WTC11 (cell line): ENCODE measurements around the gene BTD. TPM values are rescaled to one million over a fixed set of nuclear protein-coding genes. Genes with fewer than 3 reads are reported as not detected.

Experiments
- ATAC-seq: fragments of 200-7000 bp; cut with Tn5 transposase; 2 replicates; pipeline ENCODE4 v1.10.0; 2021; ENCODE audit warnings: mild to moderate bottlenecking, moderate library complexity
- CTCF ChIA-PET: fragments of 300-600 bp; sonication (Branson Sonifier 250); formaldehyde crosslinking; loops from one replicate; lab custom pipeline; 2021; ENCODE audit warnings: antibody characterized with exemption; lab: Charles Lee
- POLR2A ChIA-PET: fragments of 350-600 bp; sonication (Branson Sonifier 250); formaldehyde crosslinking; loops from one replicate; lab custom pipeline; 2021; ENCODE audit warnings: antibody characterized with exemption; lab: Charles Lee
- DNase-seq: peaks from one replicate; pipeline ENCODE4 v3.0.0; 2021; ENCODE audit warnings: low spot score
- H3K27ac Mint-ChIP-seq: 2 replicates; pipeline ENCODE4 v1.8.0; 2021; ENCODE audit warnings: mixed read lengths
- H3K27me3 Mint-ChIP-seq: 2 replicates; pipeline ENCODE4 v1.8.0; 2021; ENCODE audit warnings: low read depth, mild to moderate bottlenecking, moderate library complexity, mixed read lengths
- H3K36me3 Mint-ChIP-seq: 2 replicates; pipeline ENCODE4 v1.8.0; 2021; ENCODE audit warnings: mixed read lengths
- H3K4me1 Mint-ChIP-seq: 2 replicates; pipeline ENCODE4 v1.8.0; 2022; ENCODE audit warnings: mixed read lengths
- H3K4me3 Mint-ChIP-seq: 2 replicates; pipeline ENCODE4 v1.8.0; 2021; ENCODE audit warnings: mild to moderate bottlenecking, moderate library complexity, mixed read lengths
- H3K9me3 Mint-ChIP-seq: 2 replicates; pipeline ENCODE4 v1.8.0; 2021; ENCODE audit warnings: mixed read lengths
- AFF4 ChIP-seq: sonication (generic); formaldehyde crosslinking; IDR thresholded peaks from 2 replicates; pipeline ENCODE4 v1.8.1; 2023; ENCODE audit warnings: mild to moderate bottlenecking, missing genetic modification reagents, borderline replicate concordance
- ARID4B ChIP-seq: sonication (generic); formaldehyde crosslinking; IDR thresholded peaks from 2 replicates; pipeline ENCODE4 v1.8.0; 2023; ENCODE audit warnings: missing genetic modification reagents, mild to moderate bottlenecking, borderline replicate concordance
- CREB1 ChIP-seq: sonication (generic); formaldehyde crosslinking; IDR thresholded peaks from 2 replicates; pipeline ENCODE4 v1.8.0; 2023; ENCODE audit warnings: mild to moderate bottlenecking, missing genetic modification reagents
- ELF4 ChIP-seq: sonication (generic); formaldehyde crosslinking; IDR thresholded peaks from 2 replicates; pipeline ENCODE4 v1.8.1; 2022; ENCODE audit warnings: low read depth, mild to moderate bottlenecking, moderate library complexity, missing genetic modification reagents
- FOXK1 ChIP-seq: sonication (generic); formaldehyde crosslinking; IDR thresholded peaks from 2 replicates; pipeline ENCODE4 v1.8.0; 2022; ENCODE audit warnings: mild to moderate bottlenecking, moderate library complexity, missing genetic modification reagents
- JAZF1 ChIP-seq: fragments of 250-450 bp; sonication (Bioruptor Pico); IDR thresholded peaks from 2 replicates; pipeline ENCODE4 v1.9.0; 2021; ENCODE audit warnings: moderate library complexity, mild to moderate bottlenecking, inconsistent platforms
- MAX ChIP-seq: sonication (generic); formaldehyde crosslinking; IDR thresholded peaks from 2 replicates; pipeline ENCODE4 v1.8.0; 2022; ENCODE audit warnings: mild to moderate bottlenecking, missing genetic modification reagents
- NFATC4 ChIP-seq: fragments of 250-450 bp; sonication (Bioruptor Pico); IDR thresholded peaks from 2 replicates; pipeline ENCODE4 v1.9.0; 2021; ENCODE audit warnings: mild to moderate bottlenecking
- PREB ChIP-seq: sonication (generic); formaldehyde crosslinking; IDR thresholded peaks from 2 replicates; pipeline ENCODE4 v1.8.1; 2022; ENCODE audit warnings: mild to moderate bottlenecking, missing genetic modification reagents, moderate library complexity, borderline replicate concordance
- SMAD4 ChIP-seq: sonication (generic); formaldehyde crosslinking; IDR thresholded peaks from 2 replicates; pipeline ENCODE4 v1.8.0; 2022; ENCODE audit warnings: mild to moderate bottlenecking, missing genetic modification reagents
- TCF7 ChIP-seq: sonication (generic); formaldehyde crosslinking; IDR thresholded peaks from 2 replicates; pipeline ENCODE4 v1.8.0; 2022; ENCODE audit warnings: mild to moderate bottlenecking, low read depth, missing genetic modification reagents, moderate library complexity
- ZBTB43 ChIP-seq: sonication (generic); formaldehyde crosslinking; IDR thresholded peaks from 2 replicates; pipeline ENCODE4 v1.8.1; 2023; ENCODE audit warnings: mild to moderate bottlenecking, missing genetic modification reagents
- ZNF425 ChIP-seq: fragments of 250-450 bp; sonication (Bioruptor Pico); conservative IDR thresholded peaks from 2 replicates; pipeline ENCODE4 v1.9.0; 2021; ENCODE audit warnings: mild to moderate bottlenecking
- total RNA-seq: library from RNA; stranded (reverse); gene quantifications from 3 replicates; pipeline ENCODE4 v1.2.3, GENCODE V29; 2021

The BTD gene
- total RNA-seq, 1 experiment from 2014 or later, result 18.5 TPM

GRCh38 chr3:15656342-15656741 lies 54.8 kb downstream of the BTD start (continued):
- TF ChIP-seq AFF4 (CRISPR knock-in tag), result no peak
- no peak for TF ChIP-seq ARID4B (CRISPR knock-in tag)
- TF ChIP-seq NFATC4 (CRISPR knock-in tag), result no peak
- no peak for TF ChIP-seq ZBTB43 (CRISPR knock-in tag)
- no peak for TF ChIP-seq MAX (CRISPR knock-in tag)
- TF ChIP-seq ZNF425, result no peak
- TF ChIP-seq FOXK1, result no peak
- TF ChIP-seq JAZF1 (CRISPR knock-in tag), result no peak
- TF ChIP-seq PREB (CRISPR knock-in tag), result no peak
- no peak for TF ChIP-seq SMAD4 (CRISPR knock-in tag)

- DNase-seq (no peak), ATAC-seq (no peak)
- TF ChIP-seq CREB1 (CRISPR knock-in tag) (no peak), ELF4 (no peak), TCF7 (CRISPR knock-in tag) (no peak)
- Mint-ChIP-seq H3K9me3 (peaks cover 31% of the 10 kb centered on the region), H3K4me1 (peaks cover 10% of the 10 kb centered on the region), H3K27ac (no peak overlapping the region), H3K27me3 (no peaks in the 10 kb centered on the region; the same call in 1 of the 2 replicates), H3K36me3 (peaks cover 24% of the 10 kb centered on the region), H3K4me3 (no peak overlapping the region)
- ChIA-PET POLR2A (no interaction called here), CTCF (no interaction called here)
Measured at GRCh38 chr3:15657016-15657415, 55.5 kb downstream of the BTD start.
